Activated CD4-positive, alpha-beta memory T cell treated with anti-CD3 and anti-CD28 coated beads, Interleukin-2, amount 10 ng/mL, durations not matched to agents 7 days and 5 days (primary cell): ENCODE measurements around the gene TNPO2. TPM values are rescaled to one million over a fixed set of nuclear protein-coding genes. Genes with fewer than 3 reads are reported as not detected.

Experiments
- CTCF ChIA-PET: fragments of 350-600 bp; sonication (Branson Sonifier 250); formaldehyde crosslinking; loops from one replicate; lab custom pipeline; 2021; ENCODE audit warnings: antibody characterized with exemption, inconsistent platforms; lab: Charles Lee
- POLR2A ChIA-PET: fragments of 350-600 bp; sonication (Branson Sonifier 250); formaldehyde crosslinking; loops from one replicate; lab custom pipeline; 2021; ENCODE audit warnings: antibody characterized with exemption; lab: Charles Lee
- DNase-seq: peaks from one replicate; pipeline ENCODE4 v3.0.0-alpha.2; 2020
- H3K27ac Mint-ChIP-seq: one replicate; pipeline ENCODE4 v1.8.0; 2021; ENCODE audit warnings: mild to moderate bottlenecking, mixed read lengths
- H3K27me3 Mint-ChIP-seq: one replicate; pipeline ENCODE4 v1.8.0; 2021; ENCODE audit warnings: mixed read lengths
- H3K36me3 Mint-ChIP-seq: one replicate; pipeline ENCODE4 v1.8.0; 2021; ENCODE audit warnings: low read depth, mixed read lengths
- H3K4me1 Mint-ChIP-seq: one replicate; pipeline ENCODE4 v1.8.0; 2021; ENCODE audit warnings: mixed read lengths
- H3K4me3 Mint-ChIP-seq: one replicate; pipeline ENCODE4 v1.8.0; 2021; ENCODE audit warnings: mild to moderate bottlenecking, mixed read lengths
- H3K9me3 Mint-ChIP-seq: one replicate; pipeline ENCODE4 v1.8.0; 2021; ENCODE audit warnings: mixed read lengths
- total RNA-seq, 2 experiments: library from RNA; stranded (reverse); gene quantifications; one replicate each; pipeline ENCODE4 v1.2.3, GENCODE V29; 2021

Gene TNPO2
- total RNA-seq, 2 experiments from 2014 or later: 61.6 to 65.9 TPM

DNA sequence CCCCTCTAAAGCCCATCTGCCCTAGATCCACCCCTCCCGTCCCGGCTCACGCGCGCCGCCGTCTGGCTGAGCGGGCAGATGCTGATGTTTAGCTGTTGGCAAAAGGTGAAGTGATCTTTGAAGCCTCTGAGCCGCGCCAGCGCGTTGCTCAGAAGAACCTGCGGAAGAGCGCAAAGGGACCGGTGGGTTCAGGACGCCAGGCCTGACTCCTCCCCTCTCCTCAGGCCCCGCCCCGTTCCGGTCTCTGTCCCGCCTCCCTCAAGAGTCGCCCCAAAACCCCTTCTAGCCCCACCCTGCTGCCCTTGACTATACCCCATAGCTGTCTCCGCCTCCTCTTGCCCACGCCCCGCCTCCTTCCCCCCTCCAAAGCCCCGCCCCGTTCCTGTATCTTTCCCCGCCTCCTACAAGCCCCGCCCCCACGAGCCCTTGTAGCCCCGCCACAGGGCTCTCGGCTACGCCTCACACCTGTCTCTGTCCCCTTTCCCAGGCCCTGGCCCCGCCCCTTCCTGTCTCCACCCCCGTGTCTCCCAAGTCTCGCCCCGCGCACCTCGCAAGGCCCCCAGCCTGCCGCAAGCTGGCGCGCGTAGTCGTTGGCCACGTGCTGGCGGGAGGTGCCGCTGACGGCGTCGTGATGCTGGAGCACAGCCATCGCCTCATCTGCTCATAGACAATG lies 66.7 kb downstream of the TNPO2 start:
- peaks cover 2% of the 10 kb centered on the region for H3K4me1 Mint-ChIP-seq
- no peak overlapping the region for H3K4me3 Mint-ChIP-seq
- ChIA-PET CTCF (interaction anchor here (0.6 to 0.9 kb wide), 2 partner anchors 17 to 89 kb away, joined by 3 read pairs; no protein-coding TSS in a partner anchor), POLR2A (no interaction called here)
- no peaks in the 10 kb centered on the region for H3K9me3 Mint-ChIP-seq
- H3K27ac Mint-ChIP-seq: no peak overlapping the region
- no peak for DNase-seq
- peaks cover 54% of the 10 kb centered on the region for H3K36me3 Mint-ChIP-seq
- no peaks in the 10 kb centered on the region for H3K27me3 Mint-ChIP-seq

DNA sequence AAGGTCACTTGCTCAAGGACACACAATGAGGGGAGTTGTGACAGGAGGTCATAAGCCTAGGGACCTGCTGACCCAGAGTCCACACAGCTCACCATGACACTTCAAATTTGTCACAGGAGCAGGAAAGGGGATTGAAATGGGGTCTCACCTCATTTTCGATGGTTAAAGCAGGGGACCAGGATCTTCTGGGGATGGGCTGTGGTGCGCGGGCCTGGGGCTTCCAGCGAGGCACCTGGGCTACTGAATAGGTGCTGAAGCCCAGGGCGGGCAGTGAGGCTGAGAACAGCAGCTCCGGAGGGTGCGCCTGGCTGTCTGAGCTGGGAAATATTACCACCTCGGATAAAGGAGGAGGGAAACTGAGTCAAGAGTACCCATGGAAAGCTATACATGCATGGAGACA lies 68.2 kb downstream of the TNPO2 start:
- H3K27me3 Mint-ChIP-seq: no peaks in the 10 kb centered on the region
- peaks cover 2% of the 10 kb centered on the region for H3K4me1 Mint-ChIP-seq
- no peak for DNase-seq
- ChIA-PET POLR2A (no interaction called here), CTCF (interaction anchor here (0.5 kb wide), 1 partner anchor 15 kb away, joined by 3 read pairs; no protein-coding TSS in a partner anchor)
- H3K4me3 Mint-ChIP-seq: no peak overlapping the region
- H3K27ac Mint-ChIP-seq: no peak overlapping the region
- peaks cover 58% of the 10 kb centered on the region for H3K36me3 Mint-ChIP-seq
- no peaks in the 10 kb centered on the region for H3K9me3 Mint-ChIP-seq

- Mint-ChIP-seq H3K36me3 (peaks cover 57% of the 10 kb centered on the region), H3K4me3 (no peak overlapping the region), H3K27ac (no peak overlapping the region), H3K27me3 (no peaks in the 10 kb centered on the region), H3K4me1 (peaks cover 5% of the 10 kb centered on the region), H3K9me3 (no peaks in the 10 kb centered on the region)
- POLR2A ChIA-PET: interaction anchor here (1.1 kb wide), 1 partner anchor 13 kb away, joined by 3 read pairs; no protein-coding TSS in a partner anchor
- CTCF ChIA-PET: interaction anchor here (0.5 to 1.6 kb wide), 2 partner anchors 12 to 841 kb away, joined by 4 to 7 read pairs; no protein-coding TSS in a partner anchor
- DNase-seq: no peak
Observed at GRCh38 chr19:12652219-12652618, 71.5 kb downstream of the TNPO2 start.

- CTCF ChIA-PET: interaction anchor here (1.1 kb wide), 1 partner anchor 10 kb away, joined by 3 read pairs; no protein-coding TSS in a partner anchor
- Mint-ChIP-seq H3K36me3 (peaks cover 43% of the 10 kb centered on the region), H3K4me1 (peaks cover 9% of the 10 kb centered on the region), H3K4me3 (no peak overlapping the region), H3K27me3 (no peaks in the 10 kb centered on the region), H3K9me3 (no peaks in the 10 kb centered on the region), H3K27ac (no peak overlapping the region)
- POLR2A ChIA-PET: no interaction called here
- no peak for DNase-seq
Observed at GRCh38 chr19:12649941-12650340, 73.8 kb downstream of the TNPO2 start.

Other genes starting within 250 kb of the TNPO2 start
- gene ZNF709, start 239.1 kb downstream of the TNPO2 start, total RNA-seq: 1 to 10 TPM; 1.8 to 3.0 TPM
- gene ZNF564, start 172.4 kb downstream of the TNPO2 start, total RNA-seq: 10 to 100 TPM in 1 of 2 experiments, 1 to 10 TPM in 1; 9.4 to 10.2 TPM
- gene ZNF490, start 113.1 kb downstream of the TNPO2 start, total RNA-seq: 10 to 100 TPM; 16.9 to 17.1 TPM
- gene ZNF791, start 113.0 kb downstream of the TNPO2 start, total RNA-seq: 10 to 100 TPM; 39.9 to 44.3 TPM
- gene MAN2B1, start 57.2 kb downstream of the TNPO2 start, total RNA-seq: 100 to 1,000 TPM; 146 to 150 TPM
- 10 to 100 TPM; 16.9 to 21.3 TPM for gene WDR83, start 57.1 kb downstream of the TNPO2 start, total RNA-seq
- gene DHPS, start 42.1 kb downstream of the TNPO2 start, total RNA-seq: 100 to 1,000 TPM; 106 to 113 TPM
- not detected for gene GNG14, start 35.9 kb downstream of the TNPO2 start, total RNA-seq
- 1 to 10 TPM; 5.2 to 5.3 TPM for gene FBXW9, start 27.3 kb downstream of the TNPO2 start, total RNA-seq
- gene TRIR, start 10.8 kb upstream of the TNPO2 start, total RNA-seq: 100 to 1,000 TPM; 205 TPM
- 10 to 100 TPM; 61.8 to 62.9 TPM for gene GET3, start 13.6 kb upstream of the TNPO2 start, total RNA-seq
- not detected for gene BEST2, start 27.9 kb upstream of the TNPO2 start, total RNA-seq
- 10 to 100 TPM; 17.0 to 17.8 TPM for gene HOOK2, start 51.6 kb upstream of the TNPO2 start, total RNA-seq
- gene JUNB, start 67.6 kb upstream of the TNPO2 start, total RNA-seq: 100 to 1,000 TPM; 197 TPM
- 100 to 1,000 TPM; 234 to 240 TPM for gene PRDX2, start 77.9 kb upstream of the TNPO2 start, total RNA-seq
- 10 to 100 TPM; 19.2 to 25.5 TPM for gene THSD8, start 78.1 kb upstream of the TNPO2 start, total RNA-seq
- gene RNASEH2A, start 82.7 kb upstream of the TNPO2 start, total RNA-seq: 10 to 100 TPM; 34.8 to 38.4 TPM
- gene RTBDN, start 110.6 kb upstream of the TNPO2 start, total RNA-seq: not detected
- 1 to 10 TPM; 1.1 to 2.1 TPM for gene MAST1, start 114.6 kb upstream of the TNPO2 start, total RNA-seq
- 10 to 100 TPM; 37.6 to 39.3 TPM for gene DNASE2, start 157.5 kb upstream of the TNPO2 start, total RNA-seq
- under 1 TPM; 0.13 to 0.20 TPM for gene KLF1, start 163.3 kb upstream of the TNPO2 start, total RNA-seq
- gene GCDH, start 167.2 kb upstream of the TNPO2 start, total RNA-seq: 10 to 100 TPM; 23.3 to 25.1 TPM
- gene SYCE2, start 195.4 kb upstream of the TNPO2 start, total RNA-seq: 1 to 10 TPM; 3.9 to 4.9 TPM
- gene FARSA, start 209.8 kb upstream of the TNPO2 start, total RNA-seq: 10 to 100 TPM; 72.4 to 74.9 TPM
- 100 to 1,000 TPM; 640 to 660 TPM for gene CALR, start 214.7 kb upstream of the TNPO2 start, total RNA-seq
- 100 to 1,000 TPM; 119 to 123 TPM for gene RAD23A, start 221.9 kb upstream of the TNPO2 start, total RNA-seq
- gene GADD45GIP1, start 233.3 kb upstream of the TNPO2 start, total RNA-seq: 10 to 100 TPM; 17.5 to 18.4 TPM
- under 1 TPM; 0.13 to 0.15 TPM for gene DAND5, start 245.6 kb upstream of the TNPO2 start, total RNA-seq